Activated T-cell treated with anti-CD3 and anti-CD28 coated beads, Interleukin-2, amount 50 U/mL, for 1 hour (primary cell): ENCODE results near the gene ZNF697.
"Not testable (repeated sequence)": the region's sequence is repeated elsewhere in the genome, so short reads cannot be mapped to it uniquely, and the experiment has no call there.

Experiments
- DNase-seq: peaks from one replicate; pipeline ENCODE4 v3.0.0-alpha.2; 2020

The ZNF697 gene

GRCh38 chr1:119647734-119648619 is at the start of gene ZNF697:
ZNF697 (minus strand) TSS chr1:119648266; CDS start chr1:119626100, 22,166 bp downstream.
- DNase-seq = peak; percentile 20

GRCh38 chr1:119697598-119697997 is 49.5 kb upstream of the ZNF697 start:
- no peak for DNase-seq

GRCh38 chr1:119696863-119697262 is 48.8 kb upstream of the ZNF697 start:
- not testable (repeated sequence) for DNase-seq

GRCh38 chr1:119689511-119689910 is 41.4 kb upstream of the ZNF697 start:
- DNase-seq = no peak

GRCh38 chr1:119688810-119689209 is 40.7 kb upstream of the ZNF697 start:
- no peak for DNase-seq

- no peak for DNase-seq
These were observed 39.5 kb upstream of the ZNF697 start for GRCh38 chr1:119687434-119688079.

- DNase-seq = no peak
These were observed 38.6 kb upstream of the ZNF697 start for GRCh38 chr1:119686661-119687060.

- DNase-seq = no peak
These were observed 35.8 kb upstream of the ZNF697 start for GRCh38 chr1:119683893-119684292.

GRCh38 chr1:119682141-119682540 is 34.1 kb upstream of the ZNF697 start:
- no peak for DNase-seq

- DNase-seq = no peak
These were observed 33.5 kb upstream of the ZNF697 start for GRCh38 chr1:119681560-119681959.

GRCh38 chr1:119680723-119681122 is 32.7 kb upstream of the ZNF697 start:
- no peak for DNase-seq

- no peak for DNase-seq
These were observed 32.1 kb upstream of the ZNF697 start for GRCh38 chr1:119680193-119680592.

- DNase-seq = no peak
These were observed 31.2 kb upstream of the ZNF697 start for GRCh38 chr1:119679223-119679622.

- DNase-seq = no peak
These were observed 28.6 kb upstream of the ZNF697 start for GRCh38 chr1:119676571-119677206.

GRCh38 chr1:119675349-119676345 is 27.6 kb upstream of the ZNF697 start:
- DNase-seq = peak; percentile 28

- DNase-seq = no peak
These were observed 26.8 kb upstream of the ZNF697 start for GRCh38 chr1:119674835-119675289.

- no peak for DNase-seq
These were observed 26.1 kb upstream of the ZNF697 start for GRCh38 chr1:119674111-119674526.

- no peak for DNase-seq
These were observed 25.3 kb upstream of the ZNF697 start for GRCh38 chr1:119673171-119673940.

GRCh38 chr1:119670898-119671297 is 22.8 kb upstream of the ZNF697 start:
- no peak for DNase-seq

- no peak for DNase-seq
These were observed 19.1 kb upstream of the ZNF697 start for GRCh38 chr1:119667173-119667572.

- DNase-seq = no peak
These were observed 16.0 kb upstream of the ZNF697 start for GRCh38 chr1:119664067-119664466.
